ENCODE measurements around the gene APOA5. TPM values are rescaled to one million over a fixed set of nuclear protein-coding genes. Genes with fewer than 3 reads are reported as not detected.

The APOA5 gene
- total RNA-seq, 2 donors from 2014 or later, result not detected

- no peaks in the 10 kb centered on the region for H3K9me3 ChIP-seq
- H3K4me1 ChIP-seq, result peaks cover 0 to 5% of the 10 kb centered on the region in 2 donors
- H3K4me3 ChIP-seq, result no peak overlapping the region
- no peak for TF ChIP-seq CTCF (IDR thresholded peaks at IDR 0.05)
- DNase-seq (ENCODE audit: low spot score), result no peak
- H3K27ac ChIP-seq, result no peak overlapping the region
- H3K27me3 ChIP-seq, result no peaks in the 10 kb centered on the region
- no peaks in the 10 kb centered on the region for H3K36me3 ChIP-seq
Measured at GRCh38 chr11:116740741-116741140, 50.9 kb downstream of the APOA5 start.

Other genes starting within 250 kb of the APOA5 start
- 1 to 10 TPM; 6.6 to 9.6 TPM for gene BUD13, start 18.9 kb downstream of the APOA5 start, total RNA-seq
- 10 to 100 TPM; 16.8 to 20.6 TPM for gene ZPR1, start 3.9 kb downstream of the APOA5 start, total RNA-seq
- not detected for gene APOA4, start 31.4 kb upstream of the APOA5 start, total RNA-seq
- gene APOC3, start 38.0 kb upstream of the APOA5 start, total RNA-seq, result not detected
- gene APOA1, start 45.7 kb upstream of the APOA5 start, total RNA-seq, result 1 to 10 TPM; 4.5 to 9.5 TPM